ENCODE data around the gene CCDC68.

The CCDC68 gene

DNA sequence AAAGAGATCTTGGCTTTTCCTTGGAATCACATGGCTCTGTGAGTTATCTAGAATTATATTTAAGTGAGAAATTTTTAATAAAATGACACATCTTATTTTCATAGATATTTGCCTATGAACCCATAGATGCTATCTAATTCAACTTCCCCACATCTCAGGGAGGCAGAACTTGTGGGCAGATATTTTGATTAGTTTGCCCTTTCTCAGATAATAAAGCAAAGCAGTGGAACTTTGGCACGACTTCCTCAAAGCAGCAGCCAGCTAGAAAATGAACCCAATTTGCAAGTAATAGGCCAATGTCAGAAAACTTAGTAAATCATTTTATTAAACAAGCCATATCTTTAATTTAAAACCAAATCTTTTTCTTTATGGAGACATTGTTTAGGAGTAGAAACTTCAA, 98.3 kb downstream of the CCDC68 start:
- no peak for TF ChIP-seq FOXP2 (optimal IDR thresholded peaks at IDR 0.05; ENCODE audit: borderline replicate concordance, extremely low read depth, extremely low read length, insufficient read depth)
- TF ChIP-seq, protein P1, sequence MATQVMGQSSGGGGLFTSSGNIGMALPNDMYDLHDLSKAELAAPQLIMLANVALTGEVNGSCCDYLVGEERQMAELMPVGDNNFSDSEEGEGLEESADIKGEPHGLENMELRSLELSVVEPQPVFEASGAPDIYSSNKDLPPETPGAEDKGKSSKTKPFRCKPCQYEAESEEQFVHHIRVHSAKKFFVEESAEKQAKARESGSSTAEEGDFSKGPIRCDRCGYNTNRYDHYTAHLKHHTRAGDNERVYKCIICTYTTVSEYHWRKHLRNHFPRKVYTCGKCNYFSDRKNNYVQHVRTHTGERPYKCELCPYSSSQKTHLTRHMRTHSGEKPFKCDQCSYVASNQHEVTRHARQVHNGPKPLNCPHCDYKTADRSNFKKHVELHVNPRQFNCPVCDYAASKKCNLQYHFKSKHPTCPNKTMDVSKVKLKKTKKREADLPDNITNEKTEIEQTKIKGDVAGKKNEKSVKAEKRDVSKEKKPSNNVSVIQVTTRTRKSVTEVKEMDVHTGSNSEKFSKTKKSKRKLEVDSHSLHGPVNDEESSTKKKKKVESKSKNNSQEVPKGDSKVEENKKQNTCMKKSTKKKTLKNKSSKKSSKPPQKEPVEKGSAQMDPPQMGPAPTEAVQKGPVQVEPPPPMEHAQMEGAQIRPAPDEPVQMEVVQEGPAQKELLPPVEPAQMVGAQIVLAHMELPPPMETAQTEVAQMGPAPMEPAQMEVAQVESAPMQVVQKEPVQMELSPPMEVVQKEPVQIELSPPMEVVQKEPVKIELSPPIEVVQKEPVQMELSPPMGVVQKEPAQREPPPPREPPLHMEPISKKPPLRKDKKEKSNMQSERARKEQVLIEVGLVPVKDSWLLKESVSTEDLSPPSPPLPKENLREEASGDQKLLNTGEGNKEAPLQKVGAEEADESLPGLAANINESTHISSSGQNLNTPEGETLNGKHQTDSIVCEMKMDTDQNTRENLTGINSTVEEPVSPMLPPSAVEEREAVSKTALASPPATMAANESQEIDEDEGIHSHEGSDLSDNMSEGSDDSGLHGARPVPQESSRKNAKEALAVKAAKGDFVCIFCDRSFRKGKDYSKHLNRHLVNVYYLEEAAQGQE (IDR thresholded peaks at IDR 0.05; ENCODE audit: insufficient read depth in 1 of 2, low read depth in 2 of 2, low read length in 2 of 2), result no peak
- TF ChIP-seq TAF1 (IDR thresholded peaks at IDR 0.05; ENCODE audit: borderline replicate concordance, insufficient read depth, low read length), result no peak
- TF ChIP-seq SIN3A (IDR thresholded peaks at IDR 0.05; ENCODE audit: borderline replicate concordance, insufficient read depth, low read length), result no peak

DNA sequence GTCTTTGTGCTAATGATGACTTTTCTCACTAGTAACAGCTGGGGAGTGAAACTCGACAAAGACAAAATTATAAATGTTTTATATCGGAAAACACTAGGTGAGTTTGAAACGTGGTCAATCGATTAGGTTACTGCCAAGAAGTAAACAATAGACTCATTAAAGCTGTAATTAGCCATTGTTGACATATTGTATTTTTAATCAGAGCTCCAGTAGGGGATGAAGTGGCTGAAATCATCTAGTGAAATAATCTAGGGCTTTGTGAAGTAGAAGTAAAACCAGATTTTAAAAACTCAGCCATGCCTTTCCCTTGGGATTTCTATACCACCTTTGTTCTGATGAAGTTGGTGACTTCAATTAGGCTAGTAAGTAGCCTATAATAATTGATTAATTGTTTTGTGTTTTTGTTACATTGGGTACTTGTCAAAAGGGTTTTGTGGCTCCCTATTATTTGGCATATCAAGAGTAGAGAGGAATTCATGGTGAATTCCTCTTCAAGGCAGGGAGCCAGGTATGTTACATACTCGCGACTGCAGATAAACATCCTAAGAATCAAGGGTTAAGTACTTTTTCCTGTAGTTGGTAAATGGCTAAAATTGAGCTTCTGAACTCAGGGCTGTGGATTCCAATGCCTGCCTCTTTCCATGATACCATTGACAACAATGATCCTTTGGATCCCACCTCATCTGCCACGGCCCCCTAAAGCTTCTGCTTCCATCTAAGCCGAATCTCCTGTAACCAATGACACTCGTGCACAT, 99.4 kb downstream of the CCDC68 start:
- TF ChIP-seq, protein P1 (IDR thresholded peaks at IDR 0.05; ENCODE audit: insufficient read depth in 1 of 2, low read depth in 2 of 2, low read length in 2 of 2), result no peak
- TF ChIP-seq POLR2AphosphoS5 (IDR thresholded peaks at IDR 0.05; ENCODE audit: low read depth, low read length), result no peak
- no peak for TF ChIP-seq TAF1 (IDR thresholded peaks at IDR 0.05; ENCODE audit: borderline replicate concordance, insufficient read depth, low read length)
- no peak for TF ChIP-seq FOXP2 (optimal IDR thresholded peaks at IDR 0.05; ENCODE audit: borderline replicate concordance, extremely low read depth, extremely low read length, insufficient read depth)
- TF ChIP-seq SIN3A (IDR thresholded peaks at IDR 0.05; ENCODE audit: borderline replicate concordance, insufficient read depth, low read length), result no peak

DNA sequence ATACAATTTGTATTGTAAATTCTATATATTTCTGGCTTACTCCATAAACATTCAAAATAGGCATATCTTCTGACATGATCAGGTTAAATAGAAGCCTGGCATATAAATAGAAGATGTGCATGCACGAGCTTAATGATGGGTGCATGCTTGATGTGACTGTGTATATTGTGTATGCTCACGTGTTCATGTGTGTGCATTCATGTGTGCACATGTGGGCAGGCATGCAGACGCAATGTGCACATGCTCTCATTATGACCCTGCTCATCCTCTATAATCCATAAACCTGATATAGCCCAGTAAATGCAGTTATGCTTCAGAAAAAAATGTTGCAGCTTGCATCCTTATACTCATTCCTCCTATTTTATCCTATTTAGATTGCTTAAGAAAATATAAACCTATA, 101.8 kb downstream of the CCDC68 start:
- TF ChIP-seq TAF1 (IDR thresholded peaks at IDR 0.05; ENCODE audit: borderline replicate concordance, insufficient read depth, low read length), result no peak
- TF ChIP-seq FOXP2 (optimal IDR thresholded peaks at IDR 0.05; ENCODE audit: borderline replicate concordance, extremely low read depth, extremely low read length, insufficient read depth), result no peak
- no peak for TF ChIP-seq SIN3A (IDR thresholded peaks at IDR 0.05; ENCODE audit: borderline replicate concordance, insufficient read depth, low read length)
- TF ChIP-seq POLR2AphosphoS5 (IDR thresholded peaks at IDR 0.05; ENCODE audit: low read depth, low read length), result no peak
- TF ChIP-seq, protein P1 (IDR thresholded peaks at IDR 0.05; ENCODE audit: insufficient read depth in 1 of 2, low read depth in 2 of 2, low read length in 2 of 2), result no peak

DNA sequence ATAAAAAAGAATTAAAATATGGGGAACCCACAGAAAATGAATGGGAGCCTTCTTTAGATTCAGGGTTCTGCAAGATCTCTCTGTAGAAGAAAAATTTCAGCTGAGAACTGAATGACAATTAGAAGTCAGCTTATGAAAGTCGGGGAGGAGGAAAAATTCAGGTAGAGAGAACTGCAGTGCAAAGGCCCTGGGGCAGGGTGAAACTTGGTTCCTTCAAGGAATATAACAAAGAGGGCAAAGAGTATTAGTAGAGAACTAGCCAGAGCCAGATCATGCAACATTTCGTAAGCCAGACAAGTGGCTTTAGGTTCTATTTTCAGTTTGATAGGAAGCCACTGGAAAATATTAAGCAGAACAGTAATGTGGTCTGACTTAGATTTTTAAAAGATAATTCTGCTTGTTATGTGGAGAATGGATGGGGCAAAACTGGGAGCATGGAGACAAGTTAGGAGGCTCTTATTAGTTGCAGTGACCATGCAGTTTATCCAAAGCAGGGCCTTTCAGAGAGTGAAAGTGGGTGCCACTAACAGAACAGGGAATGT, 103.1 kb downstream of the CCDC68 start:
- TF ChIP-seq SIN3A (IDR thresholded peaks at IDR 0.05; ENCODE audit: borderline replicate concordance, insufficient read depth, low read length) (no peak), TAF1 (IDR thresholded peaks at IDR 0.05; ENCODE audit: borderline replicate concordance, insufficient read depth, low read length) (no peak), FOXP2 (optimal IDR thresholded peaks at IDR 0.05; ENCODE audit: borderline replicate concordance, extremely low read depth, extremely low read length, insufficient read depth) (no peak), POLR2AphosphoS5 (IDR thresholded peaks at IDR 0.05; ENCODE audit: low read depth, low read length) (no peak)
- TF ChIP-seq, protein P1 (IDR thresholded peaks at IDR 0.05; ENCODE audit: insufficient read depth in 1 of 2, low read depth in 2 of 2, low read length in 2 of 2), result no peak

Data from PFSK-1 (cell line).